ENCODE data around the gene FASTKD2.

The FASTKD2 gene

GRCh38 chr2:206814498-206814897 lies 49.1 kb downstream of the FASTKD2 start:
- no peak overlapping the region for H3K4me3 ChIP-seq
- H3K36me3 ChIP-seq = peaks cover 0 to 9% (median 4%) of the 10 kb centered on the region in 3 donors
- intact Hi-C loops (cut with DNase I; ENCODE audit: low total_unique reads) = no loop called here
- H3K4me1 ChIP-seq = no peaks in the 10 kb centered on the region
- H3K27ac ChIP-seq = no peak overlapping the region
- no peak for TF ChIP-seq CTCF (IDR thresholded peaks at IDR 0.05)
- H3K27me3 ChIP-seq = no peaks in the 10 kb centered on the region
- DNase-seq = no peak
- H3K9me3 ChIP-seq = peaks cover 0 to 10% (median 3%) of the 10 kb centered on the region in 3 donors

- intact Hi-C loops (cut with DNase I; ENCODE audit: low total_unique reads) = no loop called here
- no peak overlapping the region for H3K27ac ChIP-seq
Observed at GRCh38 chr2:206820807-206821206, 55.4 kb downstream of the FASTKD2 start.

DNA sequence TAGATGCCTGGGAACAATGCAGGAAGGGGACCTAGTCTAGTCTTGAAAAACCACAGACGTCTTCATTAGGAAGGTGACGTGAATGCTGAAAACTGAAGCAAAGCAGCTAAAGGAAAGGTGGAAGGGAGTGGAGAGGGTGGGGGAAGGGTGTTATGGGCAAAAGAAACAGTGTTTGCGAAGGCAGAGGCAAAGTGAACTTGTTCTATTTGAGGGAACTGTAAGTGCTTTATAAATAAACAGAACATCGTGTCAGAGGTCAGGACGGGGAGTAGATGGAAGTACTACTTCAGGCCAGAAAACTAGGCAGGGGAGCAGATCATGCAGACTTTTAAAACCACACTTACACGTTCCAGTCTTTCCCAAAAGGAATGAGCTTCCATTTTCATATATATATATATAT lies 57.8 kb downstream of the FASTKD2 start:
- no peak for TF ChIP-seq CTCF (IDR thresholded peaks at IDR 0.05)

More at GRCh38 chr2:206820807-206821206, 55.4 kb downstream of the FASTKD2 start:
- Histone ChIP-seq H3K27me3 (no peaks in the 10 kb centered on the region), H3K9me3 (peaks cover 0 to under 1% (median 0%) of the 10 kb centered on the region in 3 donors), H3K36me3 (peaks cover 0 to 4% (median 3%) of the 10 kb centered on the region in 3 donors), H3K4me3 (no peak overlapping the region), H3K4me1 (peaks cover 0 to 18% (median 5%) of the 10 kb centered on the region in 4 donors)
- TF ChIP-seq CTCF (IDR thresholded peaks at IDR 0.05) = no peak
- no peak for DNase-seq

GRCh38 chr2:206824087-206824618 lies 58.7 kb downstream of the FASTKD2 start:
- intact Hi-C loops (cut with DNase I; ENCODE audit: low total_unique reads) = no loop called here
- no peak overlapping the region for H3K27ac ChIP-seq
- H3K4me1 ChIP-seq = peaks cover 0 to 18% (median 5%) of the 10 kb centered on the region in 4 donors

More for the DNA sequence above, 57.8 kb downstream of the FASTKD2 start:
- DNase-seq = peak; percentile 25 to 65
- intact Hi-C loops (cut with DNase I; ENCODE audit: low total_unique reads) = no loop called here
- Histone ChIP-seq H3K27ac (peak overlapping the region; percentile 32 to 34), H3K4me3 (no peak overlapping the region), H3K36me3 (peaks cover 0 to 4% (median 0%) of the 10 kb centered on the region in 3 donors), H3K9me3 (no peaks in the 10 kb centered on the region), H3K27me3 (no peaks in the 10 kb centered on the region), H3K4me1 (peaks cover 0 to 18% (median 5%) of the 10 kb centered on the region in 4 donors)

GRCh38 chr2:206824993-206825392 lies 59.6 kb downstream of the FASTKD2 start:
- Histone ChIP-seq H3K27me3 (no peaks in the 10 kb centered on the region), H3K4me1 (peaks cover 0 to 18% (median 5%) of the 10 kb centered on the region in 4 donors), H3K4me3 (no peak overlapping the region), H3K27ac (no peak overlapping the region), H3K9me3 (no peaks in the 10 kb centered on the region), H3K36me3 (peaks cover 0 to 4% (median 0%) of the 10 kb centered on the region in 3 donors)
- intact Hi-C loops (cut with DNase I; ENCODE audit: low total_unique reads) = no loop called here
- DNase-seq = no peak
- no peak for TF ChIP-seq CTCF (IDR thresholded peaks at IDR 0.05)

More at GRCh38 chr2:206824087-206824618, 58.7 kb downstream of the FASTKD2 start:
- H3K9me3 ChIP-seq = no peaks in the 10 kb centered on the region
- no peak overlapping the region for H3K4me3 ChIP-seq
- no peak for DNase-seq
- peaks cover 0 to 4% (median 0%) of the 10 kb centered on the region in 3 donors for H3K36me3 ChIP-seq
- H3K27me3 ChIP-seq = no peaks in the 10 kb centered on the region
- no peak for TF ChIP-seq CTCF (IDR thresholded peaks at IDR 0.05)

Measured in tibial artery (tissue), 4 donors.